GM23248 (cell line): ENCODE measurements around the gene TMEM45B. TPM values are rescaled to one million over a fixed set of nuclear protein-coding genes. Genes with fewer than 3 reads are reported as not detected.
A peak's percentile ranks its signal among the peaks of the same experiment; 100 is the strongest.
"Not testable (repeated sequence)": the region's sequence is repeated elsewhere in the genome, so short reads cannot be mapped to it uniquely, and the experiment has no call there.

ENCODE experiments used
- DNase-seq: peaks from one replicate; pipeline ENCODE4 v3.0.0-alpha.2; 2015
- H2AFZ ChIP-seq: fragments of 200-600 bp; sonication (generic); 2 replicates; pipeline ENCODE4 v1.6.1; 2016; ENCODE audit warnings: antibody characterized with exemption
- H3F3A ChIP-seq: fragments of 200-600 bp; sonication (generic); 2 replicates; pipeline ENCODE4 v1.6.1; 2016; ENCODE audit warnings: mild to moderate bottlenecking, antibody characterized with exemption, mixed run types; ENCODE audit not compliant: insufficient read depth
- H3K27ac ChIP-seq: fragments of 200-600 bp; sonication (generic); 2 replicates; pipeline ENCODE4 v1.5.1; 2016; ENCODE audit warnings: mild to moderate bottlenecking
- H3K27me3 ChIP-seq: fragments of 200-600 bp; sonication (generic); replicated peaks from 2 replicates; pipeline ENCODE4 v1.6.1; 2016; ENCODE audit warnings: mild to moderate bottlenecking; ENCODE audit not compliant: insufficient read depth
- H3K36me3 ChIP-seq: fragments of 200-600 bp; sonication (generic); 2 replicates; pipeline ENCODE4 v1.6.1; 2016; ENCODE audit warnings: low read depth, mild to moderate bottlenecking
- H3K4me1 ChIP-seq: fragments of 200-600 bp; sonication (generic); 2 replicates; pipeline ENCODE4 v1.6.1; 2016; ENCODE audit warnings: mild to moderate bottlenecking; ENCODE audit not compliant: insufficient read depth
- H3K4me2 ChIP-seq: fragments of 200-600 bp; sonication (generic); one replicate; pipeline ENCODE4 v1.6.1; 2016; ENCODE audit warnings: mild to moderate bottlenecking; ENCODE audit not compliant: unreplicated experiment
- H3K4me3 ChIP-seq: fragments of 200-600 bp; sonication (generic); 2 replicates; pipeline ENCODE4 v1.5.1; 2016; ENCODE audit warnings: mild to moderate bottlenecking
- H3K79me2 ChIP-seq: fragments of 200-600 bp; sonication (generic); 2 replicates; pipeline ENCODE4 v1.6.1; 2016; ENCODE audit warnings: mild to moderate bottlenecking; ENCODE audit not compliant: insufficient read depth
- H3K9ac ChIP-seq: fragments of 200-600 bp; sonication (generic); 2 replicates; pipeline ENCODE4 v1.6.1; 2016; ENCODE audit warnings: mild to moderate bottlenecking
- H3K9me2 ChIP-seq: fragments of 200-600 bp; sonication (generic); 2 replicates; pipeline ENCODE4 v1.6.1; 2016; ENCODE audit warnings: mixed run types, mild to moderate bottlenecking, moderate library complexity; ENCODE audit not compliant: insufficient read depth
- H3K9me3 ChIP-seq: fragments of 200-600 bp; sonication (generic); one replicate; pipeline ENCODE4 v1.6.1; 2017; ENCODE audit warnings: low read depth
- H4K20me1 ChIP-seq: fragments of 200-600 bp; sonication (generic); 2 replicates; pipeline ENCODE4 v1.6.0; 2016; ENCODE audit not compliant: insufficient read depth
- EZH2 ChIP-seq: fragments of 200-600 bp; sonication (generic); IDR thresholded peaks from 2 replicates; pipeline ENCODE4 v1.6.1; 2018; ENCODE audit warnings: antibody characterized with exemption, mild to moderate bottlenecking; ENCODE audit not compliant: insufficient read depth, poor library complexity, severe bottlenecking
- EZH2phosphoT487 ChIP-seq: fragments of 200-600 bp; sonication (generic); IDR thresholded peaks from 2 replicates; pipeline ENCODE4 v1.6.1; 2018; ENCODE audit warnings: antibody characterized with exemption, moderate library complexity, mild to moderate bottlenecking, low read depth; ENCODE audit not compliant: insufficient read depth
- WGBS, 2 experiments: methylation state at CpG; one replicate each; pipeline ENCODE4 v1.1.6; 2015 to 2017; ENCODE audit warnings: low lambda C conversion rate in 2 of 2, low coverage in 1 of 2; ENCODE audit errors: missing lambda C conversion rate in 2 of 2; 5-methylcytosine and 5-hydroxymethylcytosine counted together
- in situ Hi-C: fragments of 300-500 bp; cut with MboI; formaldehyde crosslinking; loops from 2 replicates; pipeline ENCODE4 v1.15.0; 2020
- polyA plus RNA-seq: library from polyadenylated mRNA; unstranded; fragments of >200 nt; fragmentation: Nextera tagmentation; extraction: Ambion mirVana; gene quantifications from 2 replicates; pipeline ENCODE4 v1.2.1, GENCODE V29; 2016
- total RNA-seq: library from RNA; depleted of rRNA; stranded (reverse); fragments of >200 nt; shearing (Covaris generic); gene quantifications from 2 replicates; pipeline ENCODE4 v1.2.3, GENCODE V29; 2014

Gene TMEM45B
- total and polyA plus RNA-seq, 2 experiments from 2014 or later: not detected

GRCh38 chr11:129836979-129837378, 21.3 kb downstream of the TMEM45B start:
- H3K36me3 ChIP-seq: no peaks in the 10 kb centered on the region
- no peak overlapping the region for H2AFZ ChIP-seq
- no peaks in the 10 kb centered on the region for H3K79me2 ChIP-seq
- 95 to 98% methylated on average over 9 of the region's 9 CpGs for WGBS, 2 experiments
- no peak for DNase-seq
- in situ Hi-C loops: loop anchor here (10.0 kb wide), 1 partner anchor 62 kb away; no protein-coding TSS in a partner anchor
- no peaks in the 10 kb centered on the region for H3F3A ChIP-seq
- TF ChIP-seq EZH2 (no peak), EZH2phosphoT487 (no peak)
- H3K27me3 ChIP-seq: peaks cover 34% of the 10 kb centered on the region
- no peak overlapping the region for H3K4me3 ChIP-seq
- H4K20me1 ChIP-seq: no peaks in the 10 kb centered on the region
- H3K9me2 ChIP-seq: no peaks in the 10 kb centered on the region
- H3K9me3 ChIP-seq: no peaks in the 10 kb centered on the region
- no peaks in the 10 kb centered on the region for H3K4me1 ChIP-seq
- no peak overlapping the region for H3K9ac ChIP-seq
- H3K27ac ChIP-seq: no peak overlapping the region
- no peak overlapping the region for H3K4me2 ChIP-seq

GRCh38 chr11:129840236-129840635, 24.6 kb downstream of the TMEM45B start:
- H3K4me3 ChIP-seq: no peak overlapping the region
- H3K4me1 ChIP-seq: no peaks in the 10 kb centered on the region
- H2AFZ ChIP-seq: no peak overlapping the region
- H3K27ac ChIP-seq: no peak overlapping the region
- no peak overlapping the region for H3K9ac ChIP-seq
- TF ChIP-seq EZH2phosphoT487: no peak
- TF ChIP-seq EZH2: no peak
- no peaks in the 10 kb centered on the region for H3K36me3 ChIP-seq
- no peaks in the 10 kb centered on the region for H3K79me2 ChIP-seq
- no peaks in the 10 kb centered on the region for H3K9me3 ChIP-seq
- no peaks in the 10 kb centered on the region for H3F3A ChIP-seq
- H3K4me2 ChIP-seq: no peak overlapping the region
- peaks cover 66% of the 10 kb centered on the region for H3K27me3 ChIP-seq
- H3K9me2 ChIP-seq: no peaks in the 10 kb centered on the region
- no peak for DNase-seq
- WGBS, 2 experiments: 55 to 59% methylated on average over 4 of the region's 4 CpGs
- in situ Hi-C loops: no loop called here
- H4K20me1 ChIP-seq: no peaks in the 10 kb centered on the region

- peaks cover 15% of the 10 kb centered on the region for H3F3A ChIP-seq
- H3K4me3 ChIP-seq: no peak overlapping the region
- H3K27me3 ChIP-seq: peaks cover 69% of the 10 kb centered on the region
- no peaks in the 10 kb centered on the region for H3K79me2 ChIP-seq
- no peaks in the 10 kb centered on the region for H3K9me3 ChIP-seq
- H3K9me2 ChIP-seq: no peaks in the 10 kb centered on the region
- no peak for DNase-seq
- peaks cover 14% of the 10 kb centered on the region for H3K4me1 ChIP-seq
- in situ Hi-C loops: no loop called here
- 97 to 98% methylated on average over 2 of the region's 2 CpGs for WGBS, 2 experiments
- H2AFZ ChIP-seq: no peak overlapping the region
- no peak overlapping the region for H3K9ac ChIP-seq
- no peaks in the 10 kb centered on the region for H4K20me1 ChIP-seq
- no peak overlapping the region for H3K27ac ChIP-seq
- H3K4me2 ChIP-seq: no peak overlapping the region
- no peaks in the 10 kb centered on the region for H3K36me3 ChIP-seq
- TF ChIP-seq EZH2phosphoT487: no peak
- no peak for TF ChIP-seq EZH2
These were observed 26.5 kb downstream of the TMEM45B start for GRCh38 chr11:129842138-129842537.

- H3K27ac ChIP-seq: no peak overlapping the region
- H3K4me2 ChIP-seq: peak overlapping the region; percentile 40
- H2AFZ ChIP-seq: no peak overlapping the region
- WGBS, 2 experiments: 18 to 23% methylated on average over 6 of the region's 6 CpGs
- peaks cover 14% of the 10 kb centered on the region for H3K4me1 ChIP-seq
- H3K9me3 ChIP-seq: no peaks in the 10 kb centered on the region
- peak; percentile 95 for DNase-seq
- in situ Hi-C loops: no loop called here
- H3K27me3 ChIP-seq: peaks cover 69% of the 10 kb centered on the region
- no peaks in the 10 kb centered on the region for H4K20me1 ChIP-seq
- no peaks in the 10 kb centered on the region for H3K79me2 ChIP-seq
- H3K9ac ChIP-seq: no peak overlapping the region
- peak overlapping the region; percentile 11; the same call in 1 of the 2 replicates for H3K4me3 ChIP-seq
- H3K9me2 ChIP-seq: no peaks in the 10 kb centered on the region
- TF ChIP-seq EZH2 (no peak), EZH2phosphoT487 (peak; percentile 100)
- H3K36me3 ChIP-seq: no peaks in the 10 kb centered on the region
- peaks cover 15% of the 10 kb centered on the region for H3F3A ChIP-seq
These were observed 31.1 kb downstream of the TMEM45B start for GRCh38 chr11:129846508-129847335.

- H3K4me3 ChIP-seq, H3K9ac ChIP-seq, H3K79me2 ChIP-seq, in situ Hi-C loops, DNase-seq, H3K9me2 ChIP-seq, H4K20me1 ChIP-seq, H3K36me3 ChIP-seq, H3K9me3 ChIP-seq, H2AFZ ChIP-seq, H3K4me2 ChIP-seq, H3K27ac ChIP-seq: not testable (repeated sequence)
- H3F3A ChIP-seq: peaks cover 15% of the 10 kb centered on the region
- peaks cover 69% of the 10 kb centered on the region for H3K27me3 ChIP-seq
- WGBS, 2 experiments: 78 to 83% methylated on average over 2 of the region's 3 CpGs
- H3K4me1 ChIP-seq: peaks cover 14% of the 10 kb centered on the region
These were observed 31.7 kb downstream of the TMEM45B start for GRCh38 chr11:129847361-129847760.
